Liver (tissue), 9 donors: ENCODE data around the gene SCRN2. TPM values are rescaled to one million over a fixed set of nuclear protein-coding genes. Genes with fewer than 3 reads are reported as not detected.

Experiments
- DNase-seq: peaks from one replicate; pipeline ENCODE4 v3.0.0-alpha.2; 2017; ENCODE audit warnings: low spot score
- H3K27ac ChIP-seq, 2 donors: one replicate each; pipeline ENCODE4 v1.7.0; 2013; ENCODE audit warnings: inconsistent platforms in 2 of 2, low read length in 2 of 2, control low read depth in 1 of 2, low read depth in 1 of 2, mild to moderate bottlenecking in 1 of 2
- H3K27me3 ChIP-seq, 4 donors: one replicate each; pipeline versions ENCODE4 v1.6.1 to v1.7.0; 2013; ENCODE audit warnings: low read length in 3 of 4, inconsistent platforms in 1 of 4, mild to moderate bottlenecking in 1 of 4, moderate library complexity in 1 of 4; ENCODE audit not compliant: control insufficient read depth in 4 of 4, insufficient read depth in 4 of 4
- H3K36me3 ChIP-seq, 4 donors: one replicate each; pipeline versions ENCODE4 v1.6.1 to v1.7.0; 2013; ENCODE audit warnings: low read length in 3 of 4, mild to moderate bottlenecking in 3 of 4, low read depth in 1 of 4, moderate library complexity in 1 of 4; ENCODE audit not compliant: control insufficient read depth in 4 of 4, insufficient read depth in 3 of 4
- H3K4me1 ChIP-seq, 4 donors: one replicate each; pipeline versions ENCODE4 v1.6.1 to v1.7.0; 2013; ENCODE audit warnings: low read length in 3 of 4, mild to moderate bottlenecking in 3 of 4, moderate library complexity in 1 of 4; ENCODE audit not compliant: control insufficient read depth in 4 of 4, insufficient read depth in 4 of 4
- H3K4me3 ChIP-seq, 3 donors: one replicate each; pipeline versions ENCODE4 v1.6.1 to v1.7.0; 2013; ENCODE audit warnings: low read length in 3 of 3, control low read depth in 1 of 3, low read depth in 1 of 3, mild to moderate bottlenecking in 1 of 3
- H3K9ac ChIP-seq, 2 donors: one replicate each; pipeline ENCODE4 v1.7.0; 2013; ENCODE audit warnings: low read length in 2 of 2, mild to moderate bottlenecking in 2 of 2, moderate library complexity in 2 of 2, control low read depth in 1 of 2, low read depth in 1 of 2
- H3K9me3 ChIP-seq, 4 donors: one replicate each; pipeline versions ENCODE4 v1.6.1 to v1.7.0; 2013; ENCODE audit warnings: low read length in 3 of 4; ENCODE audit not compliant: control insufficient read depth in 4 of 4
- EGR1 ChIP-seq, 2 donors: IDR thresholded peaks; 2 replicates each; pipeline ENCODE4 v1.6.1; 2016 to 2018; ENCODE audit warnings: antibody characterized with exemption in 2 of 2, low read depth in 2 of 2
- FOXA1 ChIP-seq: IDR thresholded peaks from 2 replicates; pipeline ENCODE4 v1.6.1; 2016; ENCODE audit warnings: antibody characterized with exemption
- FOXA2 ChIP-seq: IDR thresholded peaks from 2 replicates; pipeline ENCODE4 v1.6.1; 2016; ENCODE audit warnings: antibody characterized with exemption
- HNF4G ChIP-seq: IDR thresholded peaks from 2 replicates; pipeline ENCODE4 v1.6.1; 2016; ENCODE audit warnings: antibody characterized with exemption
- JUND ChIP-seq, 2 donors: IDR thresholded peaks; 2 replicates each; pipeline ENCODE4 v1.6.1; 2016; ENCODE audit warnings: antibody characterized with exemption in 2 of 2
- NR2F2 ChIP-seq: IDR thresholded peaks from 2 replicates; pipeline ENCODE4 v1.6.1; 2016; ENCODE audit warnings: antibody characterized with exemption
- RAD21 ChIP-seq, 2 donors: IDR thresholded peaks; 2 replicates each; pipeline ENCODE4 v1.6.1; 2016; ENCODE audit warnings: antibody characterized with exemption in 2 of 2, mild to moderate bottlenecking in 2 of 2
- RXRA ChIP-seq, 2 donors: IDR thresholded peaks; 2 replicates each; pipeline ENCODE4 v1.6.1; 2017 to 2018; ENCODE audit warnings: antibody characterized with exemption in 2 of 2, mild to moderate bottlenecking in 1 of 2
- SP1 ChIP-seq: IDR thresholded peaks from 2 replicates; pipeline ENCODE4 v1.6.1; 2018; ENCODE audit warnings: antibody characterized with exemption, mild to moderate bottlenecking
- YY1 ChIP-seq: IDR thresholded peaks from 2 replicates; pipeline ENCODE4 v1.6.1; 2016; ENCODE audit warnings: antibody characterized with exemption, mild to moderate bottlenecking
- WGBS: extraction: QIAGEN DNeasy Blood & Tissue Kit; methylation state at CpG from one replicate; pipeline ENCODE4 v1.1.7; 2013; 5-methylcytosine and 5-hydroxymethylcytosine counted together
- polyA plus RNA-seq, 2 donors: library from polyadenylated mRNA; stranded (reverse) in 1 of 2; unstranded in 1 of 2; fragments of 200-250 nt in 1 of 2; fragments of >200 nt in 1 of 2; fragmentation: Nextera tagmentation in 1 of 2; extraction: Ambion mirVana in 1 of 2; gene quantifications; one replicate each; pipeline versions ENCODE4 v1.2.1 to v1.2.3, GENCODE V29; 2013 to 2015
- total RNA-seq, 2 donors: library from RNA; depleted of rRNA; stranded (reverse); fragments of >200 nt; gene quantifications; one replicate each; pipeline ENCODE4 v1.2.3, GENCODE V29; 2014
- TF ChIP-seq, protein P1 (sequence below): IDR thresholded peaks from 2 replicates; pipeline ENCODE4 v1.6.1; 2016; ENCODE audit warnings: antibody characterized with exemption
- TF ChIP-seq, protein P2 (sequence below): IDR thresholded peaks from 2 replicates; pipeline ENCODE4 v1.6.1; 2016; ENCODE audit warnings: antibody characterized with exemption, mild to moderate bottlenecking
- TF ChIP-seq, protein P3 (sequence below): IDR thresholded peaks from 2 replicates; pipeline ENCODE4 v1.6.1; 2016; ENCODE audit warnings: antibody characterized with exemption
- donor health status: healthy.
- donor health status: healthy.
- donor health status: healthy.
- donor health status: healthy.
- donor health status: healthy.

The SCRN2 gene
- total and polyA plus RNA-seq, 4 donors, result 17.8 to 27.4 (median 20.3) TPM

- no peaks in the 10 kb centered on the region for H3K36me3 ChIP-seq
- no peak overlapping the region for H3K9ac ChIP-seq
- H3K27ac ChIP-seq, result no peak overlapping the region
- H3K4me3 ChIP-seq, result no peak overlapping the region
- no peak for TF ChIP-seq NR2F2
- TF ChIP-seq SP1, result no peak
- TF ChIP-seq YY1, result no peak
- TF ChIP-seq, protein P1, sequence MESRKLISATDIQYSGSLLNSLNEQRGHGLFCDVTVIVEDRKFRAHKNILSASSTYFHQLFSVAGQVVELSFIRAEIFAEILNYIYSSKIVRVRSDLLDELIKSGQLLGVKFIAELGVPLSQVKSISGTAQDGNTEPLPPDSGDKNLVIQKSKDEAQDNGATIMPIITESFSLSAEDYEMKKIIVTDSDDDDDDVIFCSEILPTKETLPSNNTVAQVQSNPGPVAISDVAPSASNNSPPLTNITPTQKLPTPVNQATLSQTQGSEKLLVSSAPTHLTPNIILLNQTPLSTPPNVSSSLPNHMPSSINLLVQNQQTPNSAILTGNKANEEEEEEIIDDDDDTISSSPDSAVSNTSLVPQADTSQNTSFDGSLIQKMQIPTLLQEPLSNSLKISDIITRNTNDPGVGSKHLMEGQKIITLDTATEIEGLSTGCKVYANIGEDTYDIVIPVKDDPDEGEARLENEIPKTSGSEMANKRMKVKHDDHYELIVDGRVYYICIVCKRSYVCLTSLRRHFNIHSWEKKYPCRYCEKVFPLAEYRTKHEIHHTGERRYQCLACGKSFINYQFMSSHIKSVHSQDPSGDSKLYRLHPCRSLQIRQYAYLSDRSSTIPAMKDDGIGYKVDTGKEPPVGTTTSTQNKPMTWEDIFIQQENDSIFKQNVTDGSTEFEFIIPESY, result no peak
- peaks cover 0 to 9% (median 8%) of the 10 kb centered on the region in 4 donors for H3K4me1 ChIP-seq
- H3K27me3 ChIP-seq, result peaks cover 0 to 7% (median 0%) of the 10 kb centered on the region in 4 donors
- no peaks in the 10 kb centered on the region for H3K9me3 ChIP-seq
- DNase-seq, result no peak
These were observed 30.0 kb upstream of the SCRN2 start for GRCh38 chr17:47871048-47871447.

DNA sequence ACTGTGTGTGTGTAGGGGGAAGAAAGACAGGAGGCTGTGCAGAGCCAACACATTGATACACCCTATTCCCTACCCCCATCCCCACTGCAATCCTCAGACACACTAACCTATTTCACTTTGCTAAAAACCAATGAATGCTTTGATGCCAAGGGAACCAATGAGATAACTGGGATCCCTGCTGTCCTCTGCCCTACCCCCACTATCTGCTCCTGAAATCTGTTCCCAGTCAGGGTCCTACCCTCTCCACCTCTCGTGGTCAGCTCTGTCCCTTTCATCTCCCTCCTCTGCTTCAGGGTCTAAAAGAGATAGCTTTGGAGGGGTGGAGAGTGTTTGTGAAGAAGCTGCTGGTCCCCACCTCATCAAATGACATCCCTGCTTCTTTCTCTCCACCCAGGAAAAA is 29.0 kb upstream of the SCRN2 start:
- 48% methylated on average over 1 of the region's 1 CpG for WGBS
- no peak overlapping the region for H3K4me3 ChIP-seq
- TF ChIP-seq EGR1 (IDR thresholded peaks at IDR 0.05; ENCODE audit: low read depth in 2 of 2) (no peak), RXRA (IDR thresholded peaks at IDR 0.05) (no peak), SP1 (no peak), JUND (IDR thresholded peaks at IDR 0.05) (no peak), NR2F2 (no peak), YY1 (no peak), FOXA2 (no peak)
- TF ChIP-seq, protein P2, sequence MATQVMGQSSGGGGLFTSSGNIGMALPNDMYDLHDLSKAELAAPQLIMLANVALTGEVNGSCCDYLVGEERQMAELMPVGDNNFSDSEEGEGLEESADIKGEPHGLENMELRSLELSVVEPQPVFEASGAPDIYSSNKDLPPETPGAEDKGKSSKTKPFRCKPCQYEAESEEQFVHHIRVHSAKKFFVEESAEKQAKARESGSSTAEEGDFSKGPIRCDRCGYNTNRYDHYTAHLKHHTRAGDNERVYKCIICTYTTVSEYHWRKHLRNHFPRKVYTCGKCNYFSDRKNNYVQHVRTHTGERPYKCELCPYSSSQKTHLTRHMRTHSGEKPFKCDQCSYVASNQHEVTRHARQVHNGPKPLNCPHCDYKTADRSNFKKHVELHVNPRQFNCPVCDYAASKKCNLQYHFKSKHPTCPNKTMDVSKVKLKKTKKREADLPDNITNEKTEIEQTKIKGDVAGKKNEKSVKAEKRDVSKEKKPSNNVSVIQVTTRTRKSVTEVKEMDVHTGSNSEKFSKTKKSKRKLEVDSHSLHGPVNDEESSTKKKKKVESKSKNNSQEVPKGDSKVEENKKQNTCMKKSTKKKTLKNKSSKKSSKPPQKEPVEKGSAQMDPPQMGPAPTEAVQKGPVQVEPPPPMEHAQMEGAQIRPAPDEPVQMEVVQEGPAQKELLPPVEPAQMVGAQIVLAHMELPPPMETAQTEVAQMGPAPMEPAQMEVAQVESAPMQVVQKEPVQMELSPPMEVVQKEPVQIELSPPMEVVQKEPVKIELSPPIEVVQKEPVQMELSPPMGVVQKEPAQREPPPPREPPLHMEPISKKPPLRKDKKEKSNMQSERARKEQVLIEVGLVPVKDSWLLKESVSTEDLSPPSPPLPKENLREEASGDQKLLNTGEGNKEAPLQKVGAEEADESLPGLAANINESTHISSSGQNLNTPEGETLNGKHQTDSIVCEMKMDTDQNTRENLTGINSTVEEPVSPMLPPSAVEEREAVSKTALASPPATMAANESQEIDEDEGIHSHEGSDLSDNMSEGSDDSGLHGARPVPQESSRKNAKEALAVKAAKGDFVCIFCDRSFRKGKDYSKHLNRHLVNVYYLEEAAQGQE, result no peak
- TF ChIP-seq, protein P3, sequence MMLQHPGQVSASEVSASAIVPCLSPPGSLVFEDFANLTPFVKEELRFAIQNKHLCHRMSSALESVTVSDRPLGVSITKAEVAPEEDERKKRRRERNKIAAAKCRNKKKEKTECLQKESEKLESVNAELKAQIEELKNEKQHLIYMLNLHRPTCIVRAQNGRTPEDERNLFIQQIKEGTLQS, result no peak
- H3K27me3 ChIP-seq, result peaks cover 0 to 7% (median 0%) of the 10 kb centered on the region in 4 donors
- no peak for DNase-seq
- H3K36me3 ChIP-seq, result no peaks in the 10 kb centered on the region
- H3K27ac ChIP-seq, result no peak overlapping the region
- no peaks in the 10 kb centered on the region for H3K9me3 ChIP-seq
- H3K9ac ChIP-seq, result no peak overlapping the region
- peaks cover 0 to under 1% (median 0%) of the 10 kb centered on the region in 4 donors for H3K4me1 ChIP-seq

- DNase-seq, result no peak
- no peak for TF ChIP-seq HNF4G
- TF ChIP-seq, protein P3, result no peak
- no peak for TF ChIP-seq RAD21 (IDR thresholded peaks at IDR 0.05)
- TF ChIP-seq EGR1 (IDR thresholded peaks at IDR 0.05; ENCODE audit: low read depth in 2 of 2), result no peak
- TF ChIP-seq NR2F2, result no peak
- no peak for TF ChIP-seq FOXA1
- Histone ChIP-seq H3K9me3 (no peaks in the 10 kb centered on the region), H3K4me3 (no peak overlapping the region), H3K36me3 (no peaks in the 10 kb centered on the region), H3K27ac (no peak overlapping the region), H3K9ac (no peak overlapping the region), H3K4me1 (no peaks in the 10 kb centered on the region), H3K27me3 (peaks cover 0 to 7% (median 0%) of the 10 kb centered on the region in 4 donors)
- WGBS, result 44% methylated on average over 2 of the region's 2 CpGs
These were observed 28.0 kb upstream of the SCRN2 start for GRCh38 chr17:47869114-47869513.
